Measurements from ENCODE around the gene TMPRSS4. TPM values are rescaled to one million over a fixed set of nuclear protein-coding genes. Genes with fewer than 3 reads are reported as not detected.

Gene TMPRSS4
- polyA plus RNA-seq, 3 donors, result not detected

GRCh38 chr11:118167253-118167652 is 90.4 kb downstream of the TMPRSS4 start:
- Histone ChIP-seq H3K36me3 (replicated peaks in 1 of 2; ENCODE audit: control insufficient read depth in 1 of 2, insufficient read depth in 2 of 2, low read length in 2 of 2) (no peaks in the 10 kb centered on the region), H3K4me1 (ENCODE audit: control insufficient read depth in 1 of 2, insufficient read depth in 2 of 2, low read length in 2 of 2) (peaks cover 6 to 8% of the 10 kb centered on the region in 2 donors), H3K4me2 (replicated peaks; ENCODE audit: extremely low read depth, low read length, poor library complexity, severe bottlenecking) (no peak overlapping the region), H3K4me3 (replicated peaks in 1 of 3; ENCODE audit: low read depth in 2 of 3, low read length in 3 of 3) (no peak overlapping the region), H3K27ac (ENCODE audit: low read depth in 1 of 2, low read length in 2 of 2) (no peak overlapping the region), H3K79me2 (ENCODE audit: insufficient read depth, low read length) (no peaks in the 10 kb centered on the region), H3K27me3 (ENCODE audit: control insufficient read depth in 2 of 2, insufficient read depth in 2 of 2, low read length in 2 of 2) (peaks cover 0 to 2% of the 10 kb centered on the region in 2 donors), H4K20me1 (ENCODE audit: insufficient read depth, low read length) (no peaks in the 10 kb centered on the region), H2AFZ (ENCODE audit: insufficient read depth, low read depth, low read length, poor library complexity, severe bottlenecking) (no peak overlapping the region), H3K9ac (ENCODE audit: insufficient read depth, low read length, poor library complexity, severe bottlenecking) (no peak overlapping the region), H3K9me3 (replicated peaks in 1 of 2; ENCODE audit: control insufficient read depth in 1 of 2, insufficient read depth in 1 of 2, low read length in 2 of 2) (no peaks in the 10 kb centered on the region)
- H3K27me3 Mint-ChIP-seq (ENCODE audit: low read depth in 3 of 3), result peaks cover 9 to 20% (median 15%) of the 10 kb centered on the region in 3 donors
- no peaks in the 10 kb centered on the region for H3K36me3 Mint-ChIP-seq
- no peak for TF ChIP-seq CTCF (IDR thresholded peaks at IDR 0.05)
- WGBS (ENCODE audit: insufficient coverage), result no CpG with 5 or more reads among the region's 2 CpGs
- peaks cover 7% of the 10 kb centered on the region for H3K4me1 Mint-ChIP-seq
- intact Hi-C loops (cut with micrococcal nuclease), result no loop called here
- no peak overlapping the region for H3K4me3 Mint-ChIP-seq
- DNase-seq, result no peak
- H3K9me3 Mint-ChIP-seq, result peaks cover 0 to 1% (median 0%) of the 10 kb centered on the region in 7 donors
- H3K27ac Mint-ChIP-seq, result no peak overlapping the region

GRCh38 chr11:118167906-118168305 is 91.0 kb downstream of the TMPRSS4 start:
- Mint-ChIP-seq H3K4me3 (no peak overlapping the region), H3K9me3 (no peaks in the 10 kb centered on the region), H3K27me3 (ENCODE audit: low read depth in 3 of 3) (peaks cover 7 to 20% (median 15%) of the 10 kb centered on the region in 3 donors), H3K4me1 (peaks cover 7% of the 10 kb centered on the region), H3K36me3 (no peaks in the 10 kb centered on the region), H3K27ac (no peak overlapping the region)
- H3K4me1 ChIP-seq (ENCODE audit: control insufficient read depth in 1 of 2, insufficient read depth in 2 of 2, low read length in 2 of 2), result peaks cover 6 to 8% of the 10 kb centered on the region in 2 donors
- H3K36me3 ChIP-seq (replicated peaks in 1 of 2; ENCODE audit: control insufficient read depth in 1 of 2, insufficient read depth in 2 of 2, low read length in 2 of 2), result no peaks in the 10 kb centered on the region
- H3K4me2 ChIP-seq (replicated peaks; ENCODE audit: extremely low read depth, low read length, poor library complexity, severe bottlenecking), result no peak overlapping the region
- H3K4me3 ChIP-seq (replicated peaks in 1 of 3; ENCODE audit: low read depth in 2 of 3, low read length in 3 of 3), result no peak overlapping the region
- TF ChIP-seq CTCF (IDR thresholded peaks at IDR 0.05), result no peak
- H3K9me3 ChIP-seq (replicated peaks in 1 of 2; ENCODE audit: control insufficient read depth in 1 of 2, insufficient read depth in 1 of 2, low read length in 2 of 2), result no peaks in the 10 kb centered on the region
- H3K79me2 ChIP-seq (ENCODE audit: insufficient read depth, low read length), result no peaks in the 10 kb centered on the region
- H3K27me3 ChIP-seq (ENCODE audit: control insufficient read depth in 2 of 2, insufficient read depth in 2 of 2, low read length in 2 of 2), result no peaks in the 10 kb centered on the region
- no peaks in the 10 kb centered on the region for H4K20me1 ChIP-seq (ENCODE audit: insufficient read depth, low read length)
- no peak overlapping the region for H2AFZ ChIP-seq (ENCODE audit: insufficient read depth, low read depth, low read length, poor library complexity, severe bottlenecking)
- intact Hi-C loops (cut with micrococcal nuclease), result no loop called here
- 90% methylated on average over 4 of the region's 12 CpGs for WGBS (ENCODE audit: insufficient coverage)
- no peak for DNase-seq
- H3K9ac ChIP-seq (ENCODE audit: insufficient read depth, low read length, poor library complexity, severe bottlenecking), result no peak overlapping the region
- H3K27ac ChIP-seq (ENCODE audit: low read depth in 1 of 2, low read length in 2 of 2), result no peak overlapping the region

All from CD14-positive monocyte (primary cell).